Stimulated activated effector memory CD8-positive, alpha-beta T cell treated with anti-CD3 and anti-CD28 coated beads, Interleukin-12 subunit alpha, Interleukin-12 subunit beta, amount 100 ng/mL, for 72 hours (primary cell): ENCODE measurements around the gene CTAG1A.
"Not testable (repeated sequence)": the region's sequence is repeated elsewhere in the genome, so short reads cannot be mapped to it uniquely, and the experiment has no call there.

Experiments used
- ATAC-seq: fragments of 150-1000 bp; cut with Tn5 transposase; 2 replicates; pipeline ENCODE4 v1.10.0; 2021
- DNase-seq, 2 donors: peaks; one replicate each; pipeline ENCODE4 v3.0.0; 2021 to 2022; ENCODE audit warnings: low spot score in 2 of 2
- H3K27ac Mint-ChIP-seq: one replicate; pipeline ENCODE4 v1.8.0; 2022; ENCODE audit warnings: mild to moderate bottlenecking, mixed read lengths
- H3K36me3 Mint-ChIP-seq: one replicate; pipeline ENCODE4 v1.8.0; 2022; ENCODE audit warnings: mild to moderate bottlenecking, mixed read lengths
- H3K4me1 Mint-ChIP-seq: one replicate; pipeline ENCODE4 v1.8.0; 2022; ENCODE audit warnings: mixed read lengths
- H3K4me3 Mint-ChIP-seq: one replicate; pipeline ENCODE4 v1.8.0; 2022; ENCODE audit warnings: mild to moderate bottlenecking, mixed read lengths
- H3K9me3 Mint-ChIP-seq: one replicate; pipeline ENCODE4 v1.8.0; 2022; ENCODE audit warnings: mixed read lengths

CTAG1A gene

GRCh38 chrX:154584585-154585183 is at the start of gene CTAG1A:
TSS of gene CTAG1A (plus strand) at chrX:154585133. CDS start at chrX:154585207, 74 bp downstream.
- not testable (repeated sequence) for H3K36me3 Mint-ChIP-seq, H3K4me1 Mint-ChIP-seq, H3K9me3 Mint-ChIP-seq, H3K4me3 Mint-ChIP-seq, H3K27ac Mint-ChIP-seq, ATAC-seq, DNase-seq

- Mint-ChIP-seq H3K4me3 (no peak overlapping the region), H3K36me3 (peaks cover 71% of the 10 kb centered on the region), H3K9me3 (no peaks in the 10 kb centered on the region), H3K4me1 (peaks cover 22% of the 10 kb centered on the region), H3K27ac (no peak overlapping the region)
- ATAC-seq (no peak), DNase-seq (no peak)
These were observed 49.0 kb upstream of the CTAG1A start for GRCh38 chrX:154535892-154536291.

- Mint-ChIP-seq H3K36me3 (peaks cover 68% of the 10 kb centered on the region), H3K27ac (peak overlapping the region; percentile 67), H3K4me1 (peaks cover 33% of the 10 kb centered on the region), H3K9me3 (no peaks in the 10 kb centered on the region), H3K4me3 (no peak overlapping the region)
- ATAC-seq: no peak
- no peak for DNase-seq
These were observed 45.9 kb upstream of the CTAG1A start for GRCh38 chrX:154539077-154539476.

GRCh38 chrX:154540365-154540764 is 44.6 kb upstream of the CTAG1A start:
- H3K9me3 Mint-ChIP-seq, ATAC-seq, DNase-seq: not testable (repeated sequence)
- Mint-ChIP-seq H3K36me3 (peaks cover 70% of the 10 kb centered on the region), H3K4me3 (peak overlapping the region; percentile 99), H3K27ac (peak overlapping the region; percentile 99), H3K4me1 (peaks cover 32% of the 10 kb centered on the region)

GRCh38 chrX:154540897-154541535 is 43.9 kb upstream of the CTAG1A start:
- DNase-seq (no peak), ATAC-seq (no peak)
- Mint-ChIP-seq H3K4me3 (peak overlapping the region; percentile 99), H3K27ac (peak overlapping the region; percentile 99), H3K36me3 (peaks cover 72% of the 10 kb centered on the region), H3K9me3 (no peaks in the 10 kb centered on the region), H3K4me1 (peaks cover 35% of the 10 kb centered on the region)

GRCh38 chrX:154541589-154541895 is 43.4 kb upstream of the CTAG1A start:
- H3K4me1 Mint-ChIP-seq: peaks cover 38% of the 10 kb centered on the region
- ATAC-seq: no peak

GRCh38 chrX:154541896-154542722 is 42.8 kb upstream of the CTAG1A start:
- Mint-ChIP-seq H3K27ac (peak overlapping the region; percentile 99), H3K4me1 (peaks cover 38% of the 10 kb centered on the region), H3K4me3 (peak overlapping the region; percentile 99), H3K9me3 (no peaks in the 10 kb centered on the region), H3K36me3 (peaks cover 78% of the 10 kb centered on the region)
- peak; percentile 71 for ATAC-seq
- DNase-seq: peak; percentile 15 to 66

More at GRCh38 chrX:154541589-154541895, 43.4 kb upstream of the CTAG1A start:
- H3K27ac Mint-ChIP-seq: peak overlapping the region; percentile 99
- H3K9me3 Mint-ChIP-seq: no peaks in the 10 kb centered on the region
- H3K4me3 Mint-ChIP-seq: peak overlapping the region; percentile 99
- DNase-seq: no peak
- H3K36me3 Mint-ChIP-seq: peaks cover 77% of the 10 kb centered on the region

GRCh38 chrX:154542723-154543424 is 42.1 kb upstream of the CTAG1A start:
- Mint-ChIP-seq H3K9me3 (no peaks in the 10 kb centered on the region), H3K27ac (peak overlapping the region; percentile 99), H3K36me3 (peaks cover 79% of the 10 kb centered on the region), H3K4me3 (peak overlapping the region; percentile 99), H3K4me1 (peaks cover 40% of the 10 kb centered on the region)
- ATAC-seq (peak; percentile 49), DNase-seq (peak; percentile 12 to 59)

- peaks cover 46% of the 10 kb centered on the region for H3K4me1 Mint-ChIP-seq
- no peaks in the 10 kb centered on the region for H3K9me3 Mint-ChIP-seq
- DNase-seq (no peak), ATAC-seq (no peak)
- peak overlapping the region; percentile 26 for H3K27ac Mint-ChIP-seq
- peaks cover 72% of the 10 kb centered on the region for H3K36me3 Mint-ChIP-seq
- H3K4me3 Mint-ChIP-seq: peak overlapping the region; percentile 99
These were observed 39.2 kb upstream of the CTAG1A start for GRCh38 chrX:154545673-154546274.

- ATAC-seq: peak; percentile 62
- Mint-ChIP-seq H3K4me3 (peak within 1 kb of the TSS; percentile 99), H3K4me1 (peaks cover 44% of the 10 kb centered on the region), H3K27ac (peak within 1 kb of the TSS; percentile 97), H3K9me3 (no peaks in the 10 kb centered on the region), H3K36me3 (peaks cover 78% of the 10 kb centered on the region)
- no peak for DNase-seq
These were observed 38.3 kb upstream of the CTAG1A start, which contains the start of gene G6PD for GRCh38 chrX:154546354-154547244. TSS of gene G6PD (minus strand) at chrX:154546846. CDS start at chrX:154546155, 691 bp downstream.

GRCh38 chrX:154547245-154548027 is 37.5 kb upstream of the CTAG1A start, which contains the start of gene IKBKG:
TSS of gene IKBKG (plus strand) at chrX:154547620. CDS start at chrX:154552003, 4,383 bp downstream.
- Mint-ChIP-seq H3K4me1 (peaks cover 47% of the 10 kb centered on the region), H3K9me3 (no peaks in the 10 kb centered on the region), H3K27ac (peak within 1 kb of the TSS; percentile 97), H3K4me3 (peak within 1 kb of the TSS; percentile 99), H3K36me3 (peaks cover 79% of the 10 kb centered on the region)
- peak; percentile 82 for ATAC-seq
- peak; percentile 83 to 93 for DNase-seq

- ATAC-seq: no peak
- peak overlapping the region; percentile 99 for H3K4me3 Mint-ChIP-seq
- peaks cover 44% of the 10 kb centered on the region for H3K4me1 Mint-ChIP-seq
- peak overlapping the region; percentile 97 for H3K27ac Mint-ChIP-seq
- no peaks in the 10 kb centered on the region for H3K9me3 Mint-ChIP-seq
- no peak for DNase-seq
- H3K36me3 Mint-ChIP-seq: peaks cover 75% of the 10 kb centered on the region
These were observed 37.0 kb upstream of the CTAG1A start for GRCh38 chrX:154548028-154548316.

GRCh38 chrX:154549766-154550165 is 35.2 kb upstream of the CTAG1A start:
- DNase-seq (no peak), ATAC-seq (no peak)
- peaks cover 45% of the 10 kb centered on the region for H3K4me1 Mint-ChIP-seq
- H3K36me3 Mint-ChIP-seq: peaks cover 74% of the 10 kb centered on the region
- H3K9me3 Mint-ChIP-seq: no peaks in the 10 kb centered on the region
- H3K4me3 Mint-ChIP-seq: peak overlapping the region; percentile 99
- H3K27ac Mint-ChIP-seq: peak overlapping the region; percentile 82
